Panc1 (cell line): Measurements from ENCODE around the gene HNRNPA2B1.

Experiments used
- POLR2AphosphoS5 ChIP-seq: IDR thresholded peaks from 2 replicates; pipeline ENCODE4 v1.6.1; 2012; ENCODE audit warnings: mild to moderate bottlenecking, low read depth, low read length, moderate library complexity
- SIN3A ChIP-seq: IDR thresholded peaks from 2 replicates; pipeline ENCODE4 v1.6.1; 2012; ENCODE audit warnings: low read depth, mild to moderate bottlenecking, low read length, moderate library complexity, borderline replicate concordance; ENCODE audit not compliant: insufficient read depth

GRCh38 chr7:26162431-26162830, 38.1 kb downstream of the HNRNPA2B1 start:
- TF ChIP-seq SIN3A = no peak
- no peak for TF ChIP-seq POLR2AphosphoS5
